SU-DHL-6 (cell line): ENCODE data around the gene HSPB1.

Source experiments
- H2AFZ ChIP-seq: fragments of 200-600 bp; sonication (generic); 2 replicates; pipeline ENCODE4 v1.6.1; 2014; ENCODE audit warnings: low read depth, mild to moderate bottlenecking, moderate library complexity, mixed read lengths, antibody characterized with exemption, low read length; ENCODE audit not compliant: severe bottlenecking
- H3F3A ChIP-seq: fragments of 200-600 bp; shearing (Covaris generic); 2 replicates; pipeline ENCODE4 v1.6.0; 2016; ENCODE audit warnings: antibody characterized with exemption, mild to moderate bottlenecking; ENCODE audit not compliant: insufficient read depth
- H3K27ac ChIP-seq: fragments of 200-600 bp; sonication (generic); 2 replicates; pipeline ENCODE4 v1.5.1; 2016; ENCODE audit warnings: low read depth, mild to moderate bottlenecking, low read length, moderate library complexity, mixed read lengths
- H3K27me3 ChIP-seq: fragments of 200-600 bp; sonication (generic), shearing (Covaris generic); 2 replicates; pipeline ENCODE4 v1.6.0; 2014; ENCODE audit warnings: mild to moderate bottlenecking, low read length
- H3K36me3 ChIP-seq: fragments of 200-600 bp; sonication (generic); 2 replicates; pipeline ENCODE4 v1.6.1; 2014; ENCODE audit warnings: mild to moderate bottlenecking, low read length, mixed read lengths
- H3K4me2 ChIP-seq: fragments of 300-600, 200-600 bp; shearing (Covaris generic), sonication (generic); 2 replicates; pipeline ENCODE4 v1.6.0; 2014; ENCODE audit warnings: low read length, low read depth, mild to moderate bottlenecking; ENCODE audit not compliant: poor library complexity, severe bottlenecking
- H3K4me3 ChIP-seq: fragments of 200-600 bp; sonication (generic); 2 replicates; pipeline ENCODE4 v1.5.1; 2014; ENCODE audit warnings: antibody characterized with exemption, low read length, mild to moderate bottlenecking, mixed read lengths; ENCODE audit not compliant: insufficient read depth, poor library complexity, severe bottlenecking
- H3K79me2 ChIP-seq: fragments of 200-600 bp; sonication (generic); 2 replicates; pipeline ENCODE4 v1.6.1; 2014; ENCODE audit warnings: mild to moderate bottlenecking, low read length, moderate library complexity; ENCODE audit not compliant: insufficient read depth
- H3K9ac ChIP-seq: fragments of 200-600 bp; sonication (generic); 2 replicates; pipeline ENCODE4 v1.7.0; 2014; ENCODE audit warnings: mild to moderate bottlenecking, low read length
- H3K9me2 ChIP-seq: fragments of 200-600 bp; sonication (generic); replicated peaks from 2 replicates; pipeline ENCODE4 v1.6.1; 2014; ENCODE audit warnings: low read length; ENCODE audit not compliant: insufficient read depth
- H3K9me3 ChIP-seq: fragments of 200-600 bp; sonication (generic); 2 replicates; pipeline ENCODE4 v1.6.1; 2014; ENCODE audit warnings: low read length, mixed read lengths; ENCODE audit not compliant: insufficient read depth
- H4K20me1 ChIP-seq: fragments of 200-600 bp; sonication (generic); 2 replicates; pipeline ENCODE4 v1.6.1; 2014; ENCODE audit warnings: low read depth, mild to moderate bottlenecking, antibody characterized with exemption, low read length, moderate library complexity, mixed read lengths
- CTCF ChIP-seq: fragments of 200-600 bp; sonication (generic); IDR thresholded peaks from one replicate; pipeline ENCODE4 v1.5.1; 2017; ENCODE audit warnings: antibody characterized with exemption, mild to moderate bottlenecking, low read length, moderate library complexity; ENCODE audit not compliant: insufficient read depth, poor library complexity, severe bottlenecking
- EZH2phosphoT487 ChIP-seq: fragments of 200-600 bp; sonication (generic), shearing (Covaris generic); conservative IDR thresholded peaks from 2 replicates; pipeline ENCODE4 v1.6.1; 2018; ENCODE audit warnings: mild to moderate bottlenecking, antibody characterized with exemption, low read length, moderate library complexity, mixed read lengths

Gene HSPB1

GRCh38 chr7:76267107-76267893 is 35.2 kb upstream of the HSPB1 start:
- TF ChIP-seq CTCF (no peak), EZH2phosphoT487 (no peak)
- H3K4me2 ChIP-seq, result no peak overlapping the region
- H3K9ac ChIP-seq, result no peak overlapping the region
- H3K27me3 ChIP-seq, result no peaks in the 10 kb centered on the region
- H3F3A ChIP-seq, result no peaks in the 10 kb centered on the region
- no peak overlapping the region for H3K27ac ChIP-seq
- H2AFZ ChIP-seq, result no peak overlapping the region
- no peak overlapping the region for H3K4me3 ChIP-seq
- no peaks in the 10 kb centered on the region for H3K36me3 ChIP-seq
- no peaks in the 10 kb centered on the region for H4K20me1 ChIP-seq
- H3K9me3 ChIP-seq, result no peaks in the 10 kb centered on the region
- H3K79me2 ChIP-seq, result no peaks in the 10 kb centered on the region
- H3K9me2 ChIP-seq, result no peaks in the 10 kb centered on the region

- H3K27me3 ChIP-seq, result no peaks in the 10 kb centered on the region
- no peaks in the 10 kb centered on the region for H3K79me2 ChIP-seq
- no peak overlapping the region for H3K4me2 ChIP-seq
- H3F3A ChIP-seq, result no peaks in the 10 kb centered on the region
- no peaks in the 10 kb centered on the region for H3K9me2 ChIP-seq
- H2AFZ ChIP-seq, result no peak overlapping the region
- H3K9ac ChIP-seq, result no peak overlapping the region
- no peak for TF ChIP-seq CTCF
- no peak for TF ChIP-seq EZH2phosphoT487
- no peaks in the 10 kb centered on the region for H3K36me3 ChIP-seq
- H3K4me3 ChIP-seq, result no peak overlapping the region
- H3K9me3 ChIP-seq, result no peaks in the 10 kb centered on the region
- no peaks in the 10 kb centered on the region for H4K20me1 ChIP-seq
- no peak overlapping the region for H3K27ac ChIP-seq
Observed at GRCh38 chr7:76267894-76268183, 34.6 kb upstream of the HSPB1 start.

- Histone ChIP-seq H3K9ac (no peak overlapping the region), H3K27me3 (no peaks in the 10 kb centered on the region), H3K9me3 (no peaks in the 10 kb centered on the region), H3K4me2 (no peak overlapping the region), H2AFZ (no peak overlapping the region), H4K20me1 (no peaks in the 10 kb centered on the region), H3K4me3 (no peak overlapping the region), H3K36me3 (no peaks in the 10 kb centered on the region), H3F3A (no peaks in the 10 kb centered on the region), H3K27ac (no peak overlapping the region), H3K9me2 (no peaks in the 10 kb centered on the region), H3K79me2 (no peaks in the 10 kb centered on the region)
- TF ChIP-seq EZH2phosphoT487 (no peak), CTCF (no peak)
Observed at GRCh38 chr7:76268376-76268775, 34.1 kb upstream of the HSPB1 start.
